Measurements from ENCODE around the gene PRKN. TPM values are rescaled to one million over a fixed set of nuclear protein-coding genes. Genes with fewer than 3 reads are reported as not detected.

PRKN gene
- total and polyA plus RNA-seq, 2 experiments from 2014 or later = 0.10 to 0.84 TPM

DNA sequence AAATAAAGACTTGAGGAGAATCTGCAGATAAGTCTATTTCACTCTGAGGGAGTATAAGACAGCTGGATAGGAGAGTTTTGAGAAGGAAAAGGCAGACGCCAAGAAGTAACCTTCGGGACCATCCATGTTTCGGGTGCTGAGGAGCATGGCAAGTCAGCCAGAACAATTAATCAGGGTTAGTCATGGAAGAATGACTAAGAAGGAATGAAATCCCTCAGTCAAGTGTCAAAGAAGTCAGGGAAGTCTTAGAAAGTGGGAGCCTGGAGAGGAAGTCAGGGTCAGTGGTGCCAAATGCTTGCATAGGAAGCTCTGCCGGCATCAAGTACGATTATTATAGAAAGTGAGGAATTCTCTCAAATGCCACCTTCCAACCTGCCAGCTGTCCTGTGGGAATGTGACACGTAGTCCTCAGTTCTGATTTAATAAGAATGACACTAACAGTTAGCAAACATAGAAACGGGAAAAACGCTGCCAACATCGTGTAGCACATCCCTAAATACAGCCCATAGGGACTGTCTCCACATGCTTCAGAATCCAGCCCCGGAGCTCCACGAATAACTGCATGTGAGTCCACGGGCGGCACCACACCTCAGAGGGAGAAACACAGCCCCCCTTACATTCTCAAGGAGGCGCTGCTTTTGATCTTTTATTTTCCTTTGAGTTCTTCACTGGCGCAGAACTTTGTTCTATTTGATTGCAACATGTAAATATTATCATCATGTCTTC lies 602.7 kb downstream of the PRKN start (continued):
- TF ChIP-seq, protein P1, sequence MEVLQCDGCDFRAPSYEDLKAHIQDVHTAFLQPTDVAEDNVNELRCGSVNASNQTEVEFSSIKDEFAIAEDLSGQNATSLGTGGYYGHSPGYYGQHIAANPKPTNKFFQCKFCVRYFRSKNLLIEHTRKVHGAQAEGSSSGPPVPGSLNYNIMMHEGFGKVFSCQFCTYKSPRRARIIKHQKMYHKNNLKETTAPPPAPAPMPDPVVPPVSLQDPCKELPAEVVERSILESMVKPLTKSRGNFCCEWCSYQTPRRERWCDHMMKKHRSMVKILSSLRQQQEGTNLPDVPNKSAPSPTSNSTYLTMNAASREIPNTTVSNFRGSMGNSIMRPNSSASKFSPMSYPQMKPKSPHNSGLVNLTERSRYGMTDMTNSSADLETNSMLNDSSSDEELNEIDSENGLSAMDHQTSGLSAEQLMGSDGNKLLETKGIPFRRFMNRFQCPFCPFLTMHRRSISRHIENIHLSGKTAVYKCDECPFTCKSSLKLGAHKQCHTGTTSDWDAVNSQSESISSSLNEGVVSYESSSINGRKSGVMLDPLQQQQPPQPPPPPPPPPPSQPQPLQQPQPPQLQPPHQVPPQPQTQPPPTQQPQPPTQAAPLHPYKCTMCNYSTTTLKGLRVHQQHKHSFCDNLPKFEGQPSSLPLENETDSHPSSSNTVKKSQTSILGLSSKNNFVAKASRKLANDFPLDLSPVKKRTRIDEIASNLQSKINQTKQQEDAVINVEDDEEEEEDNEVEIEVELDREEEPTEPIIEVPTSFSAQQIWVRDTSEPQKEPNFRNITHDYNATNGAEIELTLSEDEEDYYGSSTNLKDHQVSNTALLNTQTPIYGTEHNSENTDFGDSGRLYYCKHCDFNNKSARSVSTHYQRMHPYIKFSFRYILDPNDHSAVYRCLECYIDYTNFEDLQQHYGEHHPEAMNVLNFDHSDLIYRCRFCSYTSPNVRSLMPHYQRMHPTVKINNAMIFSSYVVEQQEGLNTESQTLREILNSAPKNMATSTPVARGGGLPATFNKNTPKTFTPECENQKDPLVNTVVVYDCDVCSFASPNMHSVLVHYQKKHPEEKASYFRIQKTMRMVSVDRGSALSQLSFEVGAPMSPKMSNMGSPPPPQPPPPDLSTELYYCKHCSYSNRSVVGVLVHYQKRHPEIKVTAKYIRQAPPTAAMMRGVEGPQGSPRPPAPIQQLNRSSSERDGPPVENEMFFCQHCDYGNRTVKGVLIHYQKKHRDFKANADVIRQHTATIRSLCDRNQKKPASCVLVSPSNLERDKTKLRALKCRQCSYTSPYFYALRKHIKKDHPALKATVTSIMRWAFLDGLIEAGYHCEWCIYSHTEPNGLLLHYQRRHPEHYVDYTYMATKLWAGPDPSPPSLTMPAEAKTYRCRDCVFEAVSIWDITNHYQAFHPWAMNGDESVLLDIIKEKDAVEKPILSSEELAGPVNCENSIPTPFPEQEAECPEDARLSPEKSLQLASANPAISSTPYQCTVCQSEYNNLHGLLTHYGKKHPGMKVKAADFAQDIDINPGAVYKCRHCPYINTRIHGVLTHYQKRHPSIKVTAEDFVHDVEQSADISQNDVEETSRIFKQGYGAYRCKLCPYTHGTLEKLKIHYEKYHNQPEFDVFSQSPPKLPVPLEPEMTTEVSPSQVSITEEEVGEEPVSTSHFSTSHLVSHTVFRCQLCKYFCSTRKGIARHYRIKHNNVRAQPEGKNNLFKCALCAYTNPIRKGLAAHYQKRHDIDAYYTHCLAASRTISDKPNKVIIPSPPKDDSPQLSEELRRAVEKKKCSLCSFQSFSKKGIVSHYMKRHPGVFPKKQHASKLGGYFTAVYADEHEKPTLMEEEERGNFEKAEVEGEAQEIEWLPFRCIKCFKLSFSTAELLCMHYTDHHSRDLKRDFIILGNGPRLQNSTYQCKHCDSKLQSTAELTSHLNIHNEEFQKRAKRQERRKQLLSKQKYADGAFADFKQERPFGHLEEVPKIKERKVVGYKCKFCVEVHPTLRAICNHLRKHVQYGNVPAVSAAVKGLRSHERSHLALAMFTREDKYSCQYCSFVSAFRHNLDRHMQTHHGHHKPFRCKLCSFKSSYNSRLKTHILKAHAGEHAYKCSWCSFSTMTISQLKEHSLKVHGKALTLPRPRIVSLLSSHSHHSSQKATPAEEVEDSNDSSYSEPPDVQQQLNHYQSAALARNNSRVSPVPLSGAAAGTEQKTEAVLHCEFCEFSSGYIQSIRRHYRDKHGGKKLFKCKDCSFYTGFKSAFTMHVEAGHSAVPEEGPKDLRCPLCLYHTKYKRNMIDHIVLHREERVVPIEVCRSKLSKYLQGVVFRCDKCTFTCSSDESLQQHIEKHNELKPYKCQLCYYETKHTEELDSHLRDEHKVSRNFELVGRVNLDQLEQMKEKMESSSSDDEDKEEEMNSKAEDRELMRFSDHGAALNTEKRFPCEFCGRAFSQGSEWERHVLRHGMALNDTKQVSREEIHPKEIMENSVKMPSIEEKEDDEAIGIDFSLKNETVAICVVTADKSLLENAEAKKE (CRISPR knock-in tag; IDR thresholded peaks at IDR 0.05) = no peak
- TF ChIP-seq ZNF114 (CRISPR knock-in tag; IDR thresholded peaks at IDR 0.05) = no peak
- no peak for TF ChIP-seq EZH2 (IDR thresholded peaks at IDR 0.05; ENCODE audit: low read depth, unreplicated experiment)
- TF ChIP-seq ZNF331 (CRISPR knock-in tag; IDR thresholded peaks at IDR 0.05; ENCODE audit: low read depth) = no peak
- TF ChIP-seq CTCF (conservative IDR thresholded peaks at IDR 0.05; ENCODE audit: low read depth in 2 of 2) = no peak
- TF ChIP-seq REST (IDR thresholded peaks at IDR 0.05; ENCODE audit: unreplicated experiment) = no peak

Data from GM23338 (cell line).